ENCODE results near the gene MYRIP. TPM values are rescaled to one million over a fixed set of nuclear protein-coding genes. Genes with fewer than 3 reads are reported as not detected.

MYRIP gene
- total RNA-seq, 4 donors from 2014 or later, result 0.66 to 3.1 (median 2.6) TPM

- intact Hi-C loops (cut with DNase I), result no loop called here
- Histone ChIP-seq H3K4me3 (no peak overlapping the region), H3K36me3 (no peaks in the 10 kb centered on the region), H3K27me3 (no peaks in the 10 kb centered on the region), H3K9me3 (no peaks in the 10 kb centered on the region), H3K4me1 (peaks cover 0 to 20% (median 12%) of the 10 kb centered on the region in 3 donors), H3K27ac (no peak overlapping the region)
- DNase-seq, result no peak
- TF ChIP-seq POLR2A (IDR thresholded peaks at IDR 0.05) (no peak), CTCF (IDR thresholded peaks at IDR 0.05) (no peak)
- 67 to 72% methylated on average over 2 of the region's 2 CpGs for WGBS, 2 donors
These were observed 156.6 kb downstream of the MYRIP start for GRCh38 chr3:39965997-39966396.

- intact Hi-C loops (cut with DNase I), result no loop called here
- 79 to 86% methylated on average over 2 of the region's 2 CpGs for WGBS, 2 donors
- no peaks in the 10 kb centered on the region for H3K9me3 ChIP-seq
- H3K4me1 ChIP-seq, result no peaks in the 10 kb centered on the region
- DNase-seq, result no peak
- no peak overlapping the region for H3K4me3 ChIP-seq
- H3K36me3 ChIP-seq, result no peaks in the 10 kb centered on the region
- no peak overlapping the region for H3K27ac ChIP-seq
- H3K27me3 ChIP-seq, result no peaks in the 10 kb centered on the region
- TF ChIP-seq CTCF (IDR thresholded peaks at IDR 0.05) (no peak), POLR2A (IDR thresholded peaks at IDR 0.05) (no peak)
These were observed 161.6 kb downstream of the MYRIP start for GRCh38 chr3:39970982-39971381.

GRCh38 chr3:39971559-39972031 is 162.2 kb downstream of the MYRIP start:
- Histone ChIP-seq H3K27ac (no peak overlapping the region), H3K9me3 (no peaks in the 10 kb centered on the region), H3K27me3 (no peaks in the 10 kb centered on the region), H3K36me3 (no peaks in the 10 kb centered on the region), H3K4me3 (no peak overlapping the region), H3K4me1 (no peaks in the 10 kb centered on the region)
- intact Hi-C loops (cut with DNase I), result no loop called here
- TF ChIP-seq CTCF (IDR thresholded peaks at IDR 0.05) (no peak), POLR2A (IDR thresholded peaks at IDR 0.05) (no peak)
- 90 to 95% methylated on average over 3 of the region's 3 CpGs for WGBS, 2 donors
- no peak for DNase-seq

- Histone ChIP-seq H3K4me1 (no peaks in the 10 kb centered on the region), H3K4me3 (no peak overlapping the region), H3K9me3 (no peaks in the 10 kb centered on the region), H3K27me3 (no peaks in the 10 kb centered on the region), H3K27ac (no peak overlapping the region), H3K36me3 (no peaks in the 10 kb centered on the region)
- intact Hi-C loops (cut with DNase I), result no loop called here
- DNase-seq, result no peak
- WGBS, 2 donors, result 83 to 86% methylated on average over 5 of the region's 5 CpGs
- no peak for TF ChIP-seq POLR2A (IDR thresholded peaks at IDR 0.05)
- TF ChIP-seq CTCF (IDR thresholded peaks at IDR 0.05), result no peak
These were observed 163.1 kb downstream of the MYRIP start for GRCh38 chr3:39972508-39972907.

- H3K4me3 ChIP-seq, result no peak overlapping the region
- no peaks in the 10 kb centered on the region for H3K4me1 ChIP-seq
- no peak overlapping the region for H3K27ac ChIP-seq
- H3K36me3 ChIP-seq, result no peaks in the 10 kb centered on the region
- intact Hi-C loops (cut with DNase I), result no loop called here
- DNase-seq, result no peak
- 55 to 76% methylated on average over 6 of the region's 6 CpGs for WGBS, 2 donors
- H3K9me3 ChIP-seq, result no peaks in the 10 kb centered on the region
- no peaks in the 10 kb centered on the region for H3K27me3 ChIP-seq
- TF ChIP-seq POLR2A (IDR thresholded peaks at IDR 0.05), result no peak
- no peak for TF ChIP-seq CTCF (IDR thresholded peaks at IDR 0.05)
These were observed 167.8 kb downstream of the MYRIP start for GRCh38 chr3:39977058-39977794.
